GM18526 (cell line): Measurements from ENCODE around the gene ABHD6.

ENCODE experiments used
- POLR2A ChIP-seq: IDR thresholded peaks from 3 replicates; pipeline ENCODE4 v1.6.1; 2011; ENCODE audit not compliant: insufficient read length; ENCODE audit errors: extremely low read depth

ABHD6 gene

DNA sequence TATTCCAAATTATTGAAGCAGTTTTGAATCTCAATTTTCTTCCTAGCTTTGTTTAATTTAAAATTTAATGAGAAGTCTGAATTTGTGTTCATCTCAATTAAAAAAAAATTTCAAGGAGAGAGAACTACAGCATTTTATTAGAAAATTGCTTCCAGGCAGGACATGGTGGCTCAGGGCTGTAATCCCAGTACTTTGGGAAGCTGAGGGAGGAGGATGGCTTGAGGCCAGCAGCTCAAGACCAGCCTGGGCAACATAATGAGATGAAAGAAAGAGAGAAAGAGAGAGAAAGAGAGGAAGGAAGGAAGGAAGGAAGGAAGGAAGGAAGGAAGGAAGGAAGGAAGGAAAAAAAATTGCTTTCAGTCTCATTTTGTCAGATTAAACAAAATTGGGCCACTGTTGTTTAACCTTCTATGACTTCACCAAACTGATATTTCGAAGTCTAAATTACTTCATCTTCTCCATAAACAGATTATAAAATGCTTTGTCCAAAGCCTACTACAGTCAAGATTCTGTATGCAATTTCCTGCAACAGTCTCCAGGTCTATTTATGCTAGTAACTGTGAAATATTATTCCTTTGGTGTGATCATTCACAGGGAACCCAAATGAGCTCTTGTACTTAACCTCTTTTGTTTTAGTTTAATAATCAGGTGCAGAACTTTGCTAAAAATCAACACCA is 6.6 kb upstream of the ABHD6 start:
- no peak for TF ChIP-seq POLR2A

- no peak for TF ChIP-seq POLR2A
Observed at GRCh38 chr3:58231666-58232065, 5.9 kb upstream of the ABHD6 start.

DNA sequence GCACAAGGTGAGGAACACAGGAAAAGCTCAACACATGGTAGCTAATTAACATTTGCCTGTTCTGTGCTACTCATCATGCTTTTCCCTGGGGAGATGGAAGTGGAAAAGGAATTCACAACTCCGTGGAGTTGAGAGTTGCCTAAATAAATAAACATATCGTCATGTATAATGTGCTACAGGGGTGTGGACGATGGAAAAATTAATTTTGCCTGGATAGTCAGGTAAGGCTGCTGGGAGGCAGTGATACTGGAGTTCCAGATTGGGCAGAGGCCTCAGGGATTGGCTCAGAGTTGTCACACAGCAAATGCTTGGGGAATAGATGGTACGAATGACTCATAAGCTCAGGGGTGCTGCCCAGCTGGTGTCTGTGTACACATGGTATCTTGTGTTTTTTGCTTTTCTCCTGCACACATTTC is 3.1 kb upstream of the ABHD6 start:
- no peak for TF ChIP-seq POLR2A

GRCh38 chr3:58235970-58236369 is 1.6 kb upstream of the ABHD6 start:
- no peak for TF ChIP-seq POLR2A

DNA sequence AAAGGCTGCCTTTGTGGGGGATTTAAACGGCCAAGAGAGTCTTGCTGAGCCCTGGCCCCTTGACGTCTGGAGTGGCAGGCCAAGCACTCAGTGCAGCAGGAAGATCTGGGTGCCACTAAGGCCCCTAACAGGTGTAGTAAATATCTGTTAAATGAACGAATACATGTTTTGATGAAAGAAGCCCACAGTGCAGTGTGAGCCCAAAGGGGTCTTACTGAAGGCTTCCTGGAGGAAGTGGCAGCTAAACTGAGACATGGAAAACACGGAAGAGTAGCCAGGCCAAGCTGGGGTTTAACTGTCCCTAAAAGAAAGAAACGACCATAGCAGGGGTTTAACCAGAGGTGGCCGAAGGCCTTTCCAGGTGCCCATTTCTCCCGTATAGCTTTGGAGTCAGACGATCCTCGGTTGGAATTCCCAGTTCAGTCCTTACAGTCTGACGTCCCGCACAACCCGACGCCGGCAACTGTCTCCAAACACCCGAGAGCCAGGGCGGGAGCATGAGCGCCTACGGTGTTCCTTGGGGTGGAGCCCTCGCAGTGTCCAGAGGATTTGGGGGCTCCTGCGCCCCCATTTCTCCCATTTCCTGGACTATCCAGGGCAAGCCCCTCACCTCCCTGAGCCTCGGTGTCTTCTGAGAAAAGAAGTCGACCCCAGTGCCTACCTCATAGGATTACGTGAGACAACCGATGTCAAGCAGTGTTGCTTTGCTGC is 910 bp upstream of the ABHD6 start:
- TF ChIP-seq POLR2A, result no peak

DNA sequence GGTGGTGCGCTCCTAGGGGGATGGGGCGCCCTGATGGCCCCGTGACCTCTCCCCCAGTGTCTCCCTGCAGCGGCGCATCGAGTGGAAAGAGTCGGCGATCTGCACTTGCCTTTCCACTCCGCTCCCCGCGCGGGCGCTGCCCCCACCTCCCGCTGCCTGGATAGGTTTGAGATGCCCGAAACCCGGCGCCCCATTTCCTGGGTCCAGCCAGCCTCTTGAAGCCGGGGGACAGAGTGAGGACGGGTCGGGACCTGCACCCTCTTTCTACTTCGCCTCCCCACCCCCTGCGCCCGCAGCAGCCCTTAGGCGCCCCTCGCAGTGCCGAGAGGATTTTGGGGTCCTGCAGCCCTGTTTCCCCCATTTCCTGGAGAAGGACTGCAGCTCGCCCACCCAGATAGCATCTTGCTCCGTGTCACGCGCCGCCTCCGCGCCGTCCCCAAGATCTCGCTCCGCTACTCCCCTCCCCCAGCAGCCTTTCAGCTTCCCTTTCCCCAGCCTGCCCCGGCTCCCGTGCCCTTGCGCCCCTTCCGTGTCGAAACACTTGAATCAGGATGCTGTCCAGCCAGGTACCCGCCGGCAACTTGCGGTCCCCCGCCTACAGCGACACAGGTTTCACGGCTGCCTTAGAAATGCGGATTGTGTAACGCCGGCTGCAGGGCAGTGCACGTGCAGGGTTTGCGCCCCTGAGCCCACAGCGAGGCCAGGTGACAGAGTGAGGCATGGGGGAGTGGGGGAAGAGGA is 519 bp downstream of the ABHD6 start:
- no peak for TF ChIP-seq POLR2A

GRCh38 chr3:58238830-58239229 is 1.2 kb downstream of the ABHD6 start:
- no peak for TF ChIP-seq POLR2A

DNA sequence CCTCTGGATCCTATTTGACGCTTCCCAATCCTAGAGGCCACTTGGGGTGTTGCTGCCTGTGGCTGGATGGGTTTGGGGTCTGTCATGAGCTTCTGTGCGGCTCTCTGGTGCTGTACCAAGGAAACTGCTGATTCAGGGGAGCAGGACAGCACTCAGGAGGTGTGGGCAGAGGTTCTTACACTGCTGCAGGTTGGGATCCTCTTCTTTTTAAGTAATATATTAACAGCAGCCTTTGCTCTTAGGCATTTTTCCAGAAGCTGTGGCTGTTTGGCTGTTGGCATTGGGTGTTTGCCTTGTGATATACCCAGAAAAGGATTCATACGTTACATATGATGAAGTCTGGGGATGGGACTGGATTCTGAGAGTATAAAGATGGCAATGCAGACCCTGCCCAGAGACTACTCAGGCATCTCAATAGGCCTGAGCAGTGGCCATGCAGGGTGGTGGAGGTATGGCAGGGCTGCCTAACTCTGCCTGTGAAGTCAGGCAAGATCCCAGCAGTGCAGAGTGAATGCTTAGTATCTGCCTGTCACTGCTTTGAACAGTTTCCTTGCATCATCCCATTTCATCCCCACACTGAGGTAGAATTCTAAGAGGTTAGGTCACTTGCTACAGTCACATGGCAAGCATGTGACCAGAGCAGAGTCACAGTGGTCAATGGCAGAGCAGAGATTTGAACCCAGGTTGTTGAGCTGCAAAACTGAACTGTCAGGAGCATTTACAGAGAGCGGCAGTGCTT is 3.9 kb downstream of the ABHD6 start:
- TF ChIP-seq POLR2A, result no peak

- no peak for TF ChIP-seq POLR2A
Observed at GRCh38 chr3:58242340-58242739, 4.7 kb downstream of the ABHD6 start.

DNA sequence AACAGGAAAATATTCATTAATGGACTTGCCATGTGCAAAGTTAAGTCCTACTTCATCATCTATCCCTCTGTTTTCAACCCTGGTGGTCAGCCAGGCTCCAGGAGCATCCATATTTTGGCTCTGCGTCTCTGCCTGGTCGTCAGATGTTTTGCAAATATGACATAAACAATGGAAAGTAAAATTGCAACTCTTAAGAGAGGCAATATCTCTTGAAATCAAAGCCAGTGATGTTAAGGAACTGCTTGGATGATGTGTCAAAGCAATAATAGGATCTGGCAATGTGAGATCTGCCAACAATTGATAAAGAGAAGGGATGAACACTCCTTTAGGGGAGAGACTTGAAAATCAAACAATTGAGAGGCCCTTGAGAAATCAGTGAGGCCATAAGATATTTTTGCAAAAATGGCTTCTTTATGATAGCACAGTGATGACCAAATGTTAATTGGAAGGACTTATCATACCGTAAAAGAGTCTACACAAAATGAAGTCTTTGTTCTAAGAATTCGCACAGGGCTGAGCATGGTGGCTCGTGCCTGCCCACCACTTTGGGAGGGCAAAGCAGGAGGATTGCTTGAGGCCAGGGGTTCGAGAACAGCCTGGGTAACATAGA is 6.5 kb downstream of the ABHD6 start:
- TF ChIP-seq POLR2A, result no peak

- TF ChIP-seq POLR2A, result no peak
Observed at GRCh38 chr3:58246148-58247047, 8.8 kb downstream of the ABHD6 start.

- no peak for TF ChIP-seq POLR2A
Observed at GRCh38 chr3:58249358-58250092, 11.9 kb downstream of the ABHD6 start.

GRCh38 chr3:58250093-58250707 is 12.6 kb downstream of the ABHD6 start:
- TF ChIP-seq POLR2A, result no peak
